HG02943 (cell line): ENCODE measurements around the gene DOK4.

ENCODE experiments used
- ATAC-seq: cut with Tn5 transposase; IDR thresholded peaks from one replicate; pipeline ENCODE4 v1.9.1; 2021; ENCODE audit warnings: mild to moderate bottlenecking, low read depth, moderate library complexity; ENCODE audit not compliant: unreplicated experiment

The DOK4 gene

DNA sequence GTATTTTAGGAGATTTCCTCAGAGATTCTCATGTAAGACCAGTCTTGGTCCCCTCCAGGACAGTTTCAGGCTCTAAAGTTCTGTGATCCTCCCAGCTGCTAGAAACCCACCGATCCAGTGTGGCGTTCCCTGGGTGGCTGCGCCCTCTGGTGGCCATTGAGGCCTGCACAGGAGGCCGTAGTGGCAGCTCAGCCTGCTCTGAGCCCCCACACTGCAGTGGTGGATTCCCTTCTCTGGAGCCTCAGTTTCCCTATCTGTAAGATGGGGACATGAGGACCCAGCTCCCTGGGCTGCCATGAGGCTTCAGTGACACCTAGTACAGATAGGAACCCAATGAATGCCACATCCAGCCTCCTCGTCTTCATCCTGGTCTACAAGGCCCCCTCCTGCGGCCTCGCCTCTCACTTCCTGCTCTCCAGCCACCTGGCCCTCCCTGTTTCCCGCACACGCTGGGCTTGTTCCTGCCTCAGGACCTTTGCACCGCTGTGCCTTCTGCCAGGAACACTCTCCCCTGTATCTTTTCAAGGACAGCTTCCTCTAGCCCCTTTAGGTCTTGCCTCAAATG lies 33.6 kb upstream of the DOK4 start:
- ATAC-seq = no peak

GRCh38 chr16:57518922-57519321 lies 32.6 kb upstream of the DOK4 start:
- no peak for ATAC-seq

DNA sequence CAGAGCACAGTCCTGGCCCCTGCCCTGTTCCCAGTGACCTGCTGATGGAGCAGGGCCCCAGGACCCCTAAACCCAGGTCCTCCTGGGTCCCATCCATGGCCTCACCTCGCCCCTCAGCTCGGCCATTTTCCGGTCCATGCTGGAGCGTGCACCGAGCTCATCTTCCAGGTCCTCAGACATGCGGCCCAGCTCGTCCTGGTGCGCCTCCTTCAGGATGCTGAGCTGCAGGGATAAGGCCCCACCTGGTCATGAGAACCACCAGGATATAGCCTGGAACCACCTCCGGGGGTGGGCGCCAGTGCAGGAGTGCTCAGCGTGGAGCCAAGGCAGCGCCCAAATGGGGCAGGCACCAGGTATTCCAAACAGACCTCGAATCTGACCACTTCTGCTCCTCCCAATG lies 32.2 kb upstream of the DOK4 start:
- no peak for ATAC-seq

DNA sequence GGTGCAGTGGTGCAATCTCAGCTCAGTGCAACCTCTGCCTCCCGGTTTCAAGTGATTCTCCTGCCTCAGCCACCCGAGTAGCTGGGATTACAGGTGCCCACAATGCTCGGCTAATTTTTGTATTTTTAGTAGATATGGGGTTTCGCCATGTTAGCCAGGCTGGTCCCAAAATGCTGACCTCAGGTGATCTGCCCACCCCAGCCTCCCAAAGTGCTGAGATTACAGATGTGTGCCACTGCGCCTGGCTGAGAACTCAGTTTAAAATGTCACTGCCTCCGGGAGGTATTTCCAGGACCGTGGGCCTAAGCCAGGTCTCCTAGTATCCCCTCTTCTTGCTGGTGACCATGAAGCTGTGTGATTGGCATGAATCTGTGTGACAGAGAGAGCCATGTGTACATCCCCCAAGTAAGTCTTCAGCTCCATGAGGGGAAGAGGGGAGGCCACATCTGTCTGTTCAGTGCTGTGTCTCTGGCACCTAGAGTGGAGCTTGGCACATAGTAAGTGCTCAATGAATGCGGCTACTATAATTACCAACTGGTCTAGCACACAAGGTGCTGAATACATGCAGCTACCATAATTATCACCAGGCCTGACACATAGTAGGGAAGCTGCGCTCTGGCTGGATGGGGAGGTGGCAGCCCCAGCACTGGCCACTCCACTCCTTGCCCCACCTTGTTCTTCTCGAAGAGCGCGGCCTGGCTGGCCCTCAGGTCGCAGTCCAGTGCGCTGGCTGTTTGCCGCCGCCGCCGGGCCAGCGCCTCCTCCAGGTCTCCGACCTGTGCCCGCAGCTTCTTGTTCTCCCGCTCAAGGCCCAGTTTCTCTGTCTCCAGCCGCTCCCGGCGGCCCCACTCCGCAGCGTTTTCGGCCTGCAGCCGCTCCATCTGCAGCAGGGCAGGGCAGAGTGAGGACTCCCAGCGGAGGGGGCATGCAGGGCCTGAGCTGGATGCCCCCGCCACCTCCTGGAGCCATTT lies 31.4 kb upstream of the DOK4 start:
- ATAC-seq = no peak

GRCh38 chr16:57516773-57517172 lies 30.5 kb upstream of the DOK4 start:
- ATAC-seq = no peak

DNA sequence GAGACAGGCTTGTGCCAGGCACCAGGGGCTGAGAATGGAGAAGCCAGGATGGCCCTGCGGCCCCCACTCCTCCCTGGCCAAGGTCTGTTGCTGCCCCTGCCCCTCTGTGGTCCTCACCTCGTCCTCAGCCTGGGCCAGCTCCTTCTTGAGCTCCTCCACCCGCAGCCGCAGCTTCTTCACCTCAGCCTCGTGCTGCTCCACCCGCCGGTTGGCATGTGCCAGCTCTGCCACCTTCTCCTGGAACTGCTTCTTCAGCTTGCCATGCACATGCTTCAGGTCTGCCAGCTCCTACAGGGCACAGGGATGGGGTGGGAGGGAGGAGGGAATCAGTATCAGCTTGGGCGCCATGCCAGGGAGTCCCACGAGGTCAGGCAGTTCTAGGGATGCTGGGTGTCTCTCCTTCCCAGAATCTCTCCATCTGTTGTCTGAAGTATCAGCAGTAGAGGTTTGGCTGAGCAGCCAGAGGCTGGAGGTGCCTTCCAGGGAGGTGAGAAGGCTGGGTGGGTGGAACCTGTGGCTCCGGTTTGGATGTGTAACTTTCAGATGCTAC lies 30.0 kb upstream of the DOK4 start:
- no peak for ATAC-seq

DNA sequence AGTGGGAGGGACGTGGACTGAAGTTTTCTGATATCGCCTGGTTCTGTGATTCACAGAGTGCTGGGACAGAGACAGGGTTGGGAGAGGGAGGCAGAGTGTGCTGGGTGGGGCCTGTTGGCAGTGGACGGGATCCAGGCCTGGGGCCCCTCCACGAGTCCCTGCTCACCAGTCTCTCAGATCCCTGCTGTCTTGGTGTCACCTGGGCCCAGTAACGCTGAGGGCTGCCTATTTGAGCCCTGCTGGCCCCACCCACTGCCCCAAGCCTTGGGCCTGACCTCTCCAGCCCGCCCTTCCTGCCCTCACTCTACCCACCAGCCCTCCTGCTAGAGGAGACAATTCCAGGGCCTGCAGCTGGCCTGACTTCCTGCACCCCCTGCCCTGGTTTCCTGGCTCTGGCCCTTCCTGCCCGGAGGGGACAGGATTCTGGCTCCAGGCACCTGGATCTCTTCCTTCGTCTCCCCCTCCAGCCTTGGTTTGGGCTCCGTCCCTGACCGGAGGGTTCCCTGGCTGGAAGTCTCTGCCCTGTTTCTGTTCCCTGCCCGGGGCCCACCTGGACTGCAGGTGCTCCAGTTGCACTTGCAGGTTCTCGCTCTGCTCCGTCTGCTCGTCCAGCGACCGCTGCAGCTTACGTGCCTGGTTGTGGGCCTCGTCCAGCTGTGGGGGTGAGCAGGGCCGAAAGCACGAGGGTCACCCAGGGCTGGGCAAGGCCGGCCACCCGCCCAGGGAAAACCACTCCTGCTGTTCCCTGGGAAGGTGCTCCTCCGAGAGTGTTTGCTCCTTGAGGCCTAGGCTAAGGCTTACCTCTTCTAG lies 28.7 kb upstream of the DOK4 start:
- no peak for ATAC-seq

- no peak for ATAC-seq
These were observed 28.1 kb upstream of the DOK4 start for GRCh38 chr16:57514371-57514770.

GRCh38 chr16:57513371-57514102 lies 27.2 kb upstream of the DOK4 start:
- ATAC-seq = no peak

- ATAC-seq = no peak
These were observed 26.2 kb upstream of the DOK4 start for GRCh38 chr16:57512296-57513001.

DNA sequence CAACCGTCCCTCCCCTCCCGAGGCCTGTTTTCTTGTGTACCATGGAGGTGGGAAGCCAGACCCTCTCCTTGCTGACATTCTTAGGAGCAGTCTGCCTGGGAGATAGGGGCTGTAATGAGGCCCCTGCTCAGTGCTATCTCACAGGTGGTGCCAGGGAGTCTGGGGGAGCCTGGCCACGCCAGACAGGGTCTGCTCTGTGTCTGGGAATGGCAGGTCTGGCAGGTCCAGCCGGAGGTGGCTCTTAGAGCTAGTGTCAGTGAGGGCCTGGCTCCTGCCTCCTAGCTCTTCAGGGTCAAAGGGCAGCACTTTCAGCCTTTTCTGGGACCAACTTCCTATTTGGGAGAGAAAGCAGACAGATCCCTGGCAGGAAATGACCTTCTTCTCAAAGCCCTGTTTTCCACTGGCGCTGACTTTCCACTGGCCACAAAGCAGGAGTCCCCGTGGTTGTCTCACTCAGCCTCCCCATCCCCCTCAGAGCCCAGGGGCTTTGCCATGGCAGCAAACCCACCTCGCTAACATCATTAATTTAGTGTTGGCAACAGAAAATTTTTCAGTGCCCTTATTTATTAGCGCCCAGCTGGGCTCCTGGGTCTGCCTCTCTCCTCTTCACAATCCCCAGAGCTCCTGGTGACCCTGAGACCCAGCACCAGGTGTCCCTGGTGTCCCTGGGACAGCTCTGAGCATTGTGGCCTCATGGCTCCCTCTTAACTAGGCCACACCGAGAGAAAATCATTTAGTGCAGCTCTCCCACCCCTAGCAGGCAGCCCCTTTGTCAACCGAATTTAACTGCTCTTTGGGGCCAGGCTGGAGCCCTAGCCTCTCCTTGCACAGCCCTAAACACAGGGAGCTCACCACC lies 24.0 kb upstream of the DOK4 start:
- ATAC-seq = no peak

DNA sequence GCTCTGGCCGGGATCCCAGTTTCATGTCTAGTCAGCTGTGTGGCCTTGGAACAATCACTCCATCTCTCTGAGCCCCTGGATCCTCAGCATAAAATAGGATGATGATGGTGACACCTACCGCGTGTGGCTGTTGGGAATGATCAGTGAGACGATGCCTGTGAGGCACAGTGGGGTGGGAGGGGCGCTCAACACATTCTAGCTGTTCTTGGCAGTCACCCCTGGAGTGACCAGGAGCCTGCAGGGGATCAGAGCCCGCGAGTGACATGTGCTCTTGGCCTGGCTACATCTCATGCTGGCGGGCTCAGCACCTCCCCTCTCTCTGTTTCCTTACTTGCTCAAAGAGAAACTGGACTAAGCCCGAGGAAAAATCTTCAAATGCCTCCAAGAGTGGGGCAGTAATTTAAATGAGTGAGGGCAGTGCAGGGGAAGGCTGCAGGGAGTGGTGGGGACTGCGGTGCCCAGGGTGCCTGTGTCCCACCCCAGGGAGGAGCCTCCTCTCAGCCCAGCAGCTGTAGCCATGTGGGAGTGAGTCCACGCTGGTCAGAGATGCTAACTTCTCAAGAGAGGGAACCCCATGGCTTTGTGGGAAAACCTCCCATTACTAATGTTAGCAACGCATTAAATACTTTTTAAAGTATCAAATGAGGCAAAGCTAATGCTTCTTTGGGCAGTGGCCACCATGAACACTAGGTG lies 23.1 kb upstream of the DOK4 start:
- no peak for ATAC-seq

DNA sequence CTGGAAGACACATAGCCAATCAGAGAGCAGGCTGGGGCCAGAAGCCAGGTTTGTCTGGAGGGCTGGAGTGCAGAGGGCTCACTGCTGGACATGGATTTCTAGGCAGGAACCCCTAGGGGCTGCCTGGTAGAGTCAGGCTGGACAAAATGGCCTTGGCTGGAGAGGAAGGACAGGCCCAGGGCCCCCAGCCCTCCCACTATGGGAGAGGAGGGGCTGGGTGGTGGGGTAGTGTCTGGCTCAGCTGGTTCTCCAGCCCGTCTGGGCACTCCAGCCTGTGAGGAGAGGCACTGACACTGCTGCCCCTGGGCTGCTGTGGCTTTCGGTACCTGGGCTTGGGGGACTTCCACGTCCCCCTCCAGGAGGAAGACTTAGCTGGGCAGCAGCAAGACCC lies 21.7 kb upstream of the DOK4 start:
- no peak for ATAC-seq

GRCh38 chr16:57507136-57508034 lies 21.1 kb upstream of the DOK4 start:
- ATAC-seq = no peak

DNA sequence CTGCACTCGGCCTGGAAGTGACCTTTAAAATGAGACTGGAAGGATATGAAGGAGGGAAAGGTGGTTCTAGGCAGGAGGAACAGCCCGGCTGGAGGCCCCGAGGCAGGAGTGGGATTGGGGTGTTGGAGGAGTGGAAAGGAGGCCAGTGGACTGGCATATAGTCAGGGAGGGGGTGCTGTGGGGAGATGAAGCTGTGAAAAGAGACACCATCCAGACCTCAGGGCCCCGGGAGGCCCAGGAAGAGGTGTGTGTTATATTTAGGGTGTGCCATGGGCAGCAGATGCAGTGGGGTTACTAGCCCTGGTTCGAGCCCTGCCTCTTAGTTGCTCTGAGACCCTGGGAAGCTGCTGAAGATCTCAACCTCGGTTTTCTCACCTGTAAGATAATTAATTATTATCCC lies 18.9 kb upstream of the DOK4 start:
- no peak for ATAC-seq

- no peak for ATAC-seq
These were observed 18.2 kb upstream of the DOK4 start for GRCh38 chr16:57504491-57504890.

DNA sequence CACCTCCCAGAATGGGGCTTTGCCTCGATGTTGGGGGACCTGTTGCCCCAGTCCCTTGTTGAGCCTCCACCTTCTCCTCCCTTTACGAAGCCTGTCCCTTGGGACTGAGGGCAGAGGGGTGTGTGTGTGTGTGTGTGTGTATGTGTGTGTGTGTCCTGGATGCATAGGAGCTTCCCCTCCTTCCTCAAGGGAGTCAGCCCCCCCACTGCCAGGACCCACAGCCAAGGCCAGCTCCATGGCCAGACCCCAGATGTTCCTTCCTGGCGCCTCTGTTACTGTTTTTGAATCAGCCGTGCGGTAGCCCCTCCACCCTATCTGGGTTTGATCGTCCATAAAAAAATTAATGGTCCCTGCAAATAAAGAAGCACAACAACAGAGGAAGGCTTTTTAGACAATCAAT lies 17.7 kb upstream of the DOK4 start:
- ATAC-seq = no peak
